ENCODE data around the gene PANX2.

Gene PANX2

DNA sequence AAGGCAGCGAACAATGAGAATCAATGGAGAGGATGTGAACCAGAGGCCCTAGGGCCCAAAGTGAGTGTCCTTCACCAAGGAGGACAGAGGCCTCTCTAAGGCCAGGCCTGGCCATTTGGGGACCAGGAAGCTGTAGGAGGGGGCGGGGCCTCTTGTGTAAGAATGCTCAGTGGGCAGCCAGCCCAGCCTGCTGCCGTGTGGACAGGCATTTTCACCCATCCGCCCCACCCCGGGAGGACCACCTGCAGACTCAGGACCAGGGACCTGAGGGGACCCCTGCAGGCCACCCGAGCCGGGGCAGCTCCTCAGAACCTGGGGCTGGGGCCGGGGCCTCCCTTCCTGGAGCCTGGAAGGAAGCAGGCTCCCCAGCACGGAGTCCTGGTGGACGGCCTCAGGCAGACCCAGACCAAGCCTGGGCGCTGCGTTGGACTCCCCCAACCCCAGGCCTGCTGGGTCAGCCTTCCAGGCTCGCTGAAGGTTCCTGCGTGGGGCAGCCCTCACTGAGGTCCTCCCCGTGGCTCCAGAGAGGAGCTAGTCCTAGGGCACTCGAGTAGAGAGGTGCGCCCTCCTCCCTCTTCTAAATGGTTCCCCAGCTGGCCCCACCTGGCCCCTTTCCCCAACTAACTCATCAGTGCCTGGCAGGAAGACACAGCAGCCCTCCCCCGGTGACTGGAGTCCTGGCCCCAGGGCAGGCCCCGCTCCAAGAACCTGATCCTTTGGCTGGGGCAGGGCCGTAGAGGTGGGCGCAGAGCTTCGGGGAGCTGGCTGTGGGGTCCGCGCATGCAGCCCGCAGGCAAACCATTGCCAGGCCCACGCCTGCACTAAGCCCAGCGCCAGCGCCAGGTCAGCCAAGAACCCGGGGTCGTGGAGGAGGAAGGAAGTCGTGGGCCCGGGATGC is 13.7 kb downstream of the PANX2 start:
- peak; percentile 48 for DNase-seq (ENCODE audit: low read depth)

DNA sequence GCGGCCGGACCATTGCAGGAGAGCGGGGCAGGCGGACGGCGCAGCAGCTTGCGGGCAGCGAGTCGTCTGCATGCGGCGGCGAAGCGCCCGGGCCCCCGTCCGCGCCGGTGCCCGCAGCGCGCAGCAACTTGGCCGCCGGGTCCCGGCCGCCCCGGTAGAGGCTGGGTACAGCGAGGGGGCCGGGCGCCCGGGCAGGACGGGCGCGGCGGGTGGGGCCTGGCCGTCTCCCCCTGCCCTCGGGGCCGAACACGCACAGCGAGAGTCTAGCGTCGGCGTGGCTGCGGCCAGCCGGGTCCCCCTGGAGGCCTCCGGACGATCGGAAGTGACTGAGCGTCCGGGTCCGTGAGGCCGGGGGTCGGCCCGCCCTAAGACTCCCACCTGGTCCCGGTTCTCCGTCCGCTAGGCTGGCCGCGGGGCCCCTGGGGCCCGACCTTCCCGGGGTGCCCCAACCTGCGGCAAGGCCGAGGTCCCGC is 14.4 kb downstream of the PANX2 start:
- DNase-seq (ENCODE audit: low read depth), result no peak

DNA sequence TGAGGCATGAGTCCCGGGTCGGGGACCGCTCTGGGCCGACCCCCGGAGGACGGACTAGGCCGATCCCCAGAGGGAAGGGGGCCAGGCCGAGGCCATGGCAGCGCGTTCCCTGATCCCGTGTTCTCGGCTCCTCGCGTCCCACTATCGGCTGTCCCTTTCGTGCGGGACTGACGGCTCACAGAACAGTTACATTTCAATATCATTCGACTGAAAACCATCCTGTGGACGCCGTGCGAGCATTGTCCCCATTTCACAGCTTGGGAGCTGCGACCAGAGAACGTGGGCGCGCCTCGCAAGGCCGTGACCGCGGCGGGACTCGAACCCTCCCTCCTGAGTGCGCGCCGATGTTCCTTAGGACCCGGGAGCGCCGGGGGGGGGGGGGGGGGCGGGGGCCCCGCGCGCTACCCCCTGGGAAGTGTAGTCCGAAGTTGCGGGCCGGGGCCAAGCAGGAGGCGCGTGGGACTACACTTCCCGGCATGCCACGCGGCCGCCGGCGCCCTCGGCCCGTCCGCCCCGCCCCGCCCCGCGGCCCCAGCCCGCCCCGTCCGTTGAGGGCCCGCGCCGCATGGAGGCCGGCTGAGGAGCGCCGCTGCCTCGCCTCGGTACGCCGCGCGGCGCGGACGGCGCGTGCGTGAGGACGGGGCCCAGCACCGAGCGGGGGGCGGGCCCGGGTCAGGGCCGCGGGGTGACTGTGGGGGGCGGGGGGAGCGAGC is 15.0 kb downstream of the PANX2 start, which contains the start of gene TRABD:
Gene TRABD, plus strand, starts transcription at position 539 of the 713 bp plus-strand sequence. CDS start 7,148 bp downstream, outside the sequence.
- DNase-seq (ENCODE audit: low read depth), result peak; percentile 77

DNA sequence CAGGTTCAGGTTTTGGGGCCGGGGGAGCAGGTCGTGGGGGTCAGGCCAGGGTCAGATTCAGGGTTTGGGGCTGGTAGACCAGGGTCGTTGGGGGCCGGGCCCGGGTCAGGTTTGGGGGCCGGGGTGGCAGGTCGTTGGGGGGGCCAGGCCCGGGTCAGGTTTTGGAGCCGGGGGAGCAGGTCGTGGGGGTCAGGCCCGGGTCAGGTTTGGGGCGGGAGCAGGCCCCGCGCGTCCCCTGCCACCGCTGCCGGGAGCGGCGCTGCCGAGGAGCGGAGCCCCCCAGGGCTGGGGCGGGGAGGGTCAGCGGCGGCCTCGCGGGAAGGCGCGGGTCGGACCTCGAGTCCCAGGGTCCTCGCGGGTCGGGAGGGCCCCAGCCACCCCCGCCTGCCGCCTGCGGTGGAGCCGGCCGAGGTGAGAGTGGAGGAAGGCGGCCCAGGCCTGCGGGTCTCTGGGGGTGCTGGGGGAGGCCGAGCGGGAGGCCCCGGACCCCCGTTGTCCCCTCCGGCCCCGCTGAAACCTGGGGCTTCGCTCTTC is 15.7 kb downstream of the PANX2 start:
- no peak for DNase-seq (ENCODE audit: low read depth)

DNA sequence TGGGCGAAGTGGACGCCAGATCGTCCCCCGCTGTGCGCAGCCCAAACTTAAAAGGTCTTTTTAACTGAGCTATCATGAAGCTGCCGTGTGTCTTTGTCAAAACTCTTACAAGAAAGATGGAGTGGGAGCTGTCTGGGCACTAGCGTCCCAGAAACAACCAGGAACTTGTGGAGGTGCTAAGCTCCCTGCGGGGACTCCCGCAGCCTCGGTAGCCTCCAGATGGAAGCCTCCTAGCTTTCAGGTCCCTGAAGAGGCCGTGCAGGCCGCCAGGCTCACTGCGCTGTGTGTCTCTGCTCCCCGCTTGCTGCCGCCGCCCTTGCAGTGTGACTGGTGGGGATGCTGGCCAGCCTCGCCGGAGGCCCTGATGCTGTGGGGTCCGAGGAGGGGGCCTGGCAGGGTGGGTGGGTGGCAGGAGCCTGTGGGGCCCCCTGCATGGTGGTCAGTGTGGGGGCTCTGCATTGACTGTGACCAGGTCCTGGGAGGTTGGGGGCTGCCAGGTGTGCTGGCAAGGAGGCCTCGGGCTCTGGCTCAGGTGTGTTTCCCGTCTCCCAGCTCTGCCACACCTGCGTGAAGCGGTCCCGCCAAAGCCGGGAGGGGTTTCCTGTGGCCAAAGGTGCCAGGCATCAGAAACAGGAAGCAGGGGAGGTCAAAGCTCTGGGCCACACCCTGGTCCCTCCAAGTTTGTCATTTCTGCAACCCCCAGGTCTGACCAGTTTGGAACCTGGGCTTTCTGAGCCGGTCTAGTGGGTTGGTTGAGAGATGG is 16.4 kb downstream of the PANX2 start:
- DNase-seq (ENCODE audit: low read depth), result peak; percentile 24

DNA sequence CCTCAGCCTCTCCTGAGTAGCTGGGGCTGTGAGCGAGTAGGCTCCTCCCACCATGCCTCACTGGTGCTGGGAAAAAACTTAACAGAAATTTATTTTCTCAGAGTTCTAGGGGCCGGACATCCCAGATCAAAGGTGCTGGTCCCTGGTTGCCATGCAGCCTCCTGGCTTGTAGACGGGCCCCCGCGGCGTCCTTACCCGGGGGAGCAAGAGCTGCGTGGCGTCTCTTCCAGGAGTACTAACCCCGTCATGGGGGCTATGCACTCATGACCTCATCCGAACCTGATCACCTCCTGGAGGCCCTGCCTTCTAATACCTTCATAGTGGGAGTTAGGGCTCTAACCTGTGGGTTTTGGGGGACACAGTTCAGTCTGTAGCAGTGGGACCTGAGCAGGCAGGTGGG is 17.8 kb downstream of the PANX2 start:
- no peak for DNase-seq (ENCODE audit: low read depth)

DNA sequence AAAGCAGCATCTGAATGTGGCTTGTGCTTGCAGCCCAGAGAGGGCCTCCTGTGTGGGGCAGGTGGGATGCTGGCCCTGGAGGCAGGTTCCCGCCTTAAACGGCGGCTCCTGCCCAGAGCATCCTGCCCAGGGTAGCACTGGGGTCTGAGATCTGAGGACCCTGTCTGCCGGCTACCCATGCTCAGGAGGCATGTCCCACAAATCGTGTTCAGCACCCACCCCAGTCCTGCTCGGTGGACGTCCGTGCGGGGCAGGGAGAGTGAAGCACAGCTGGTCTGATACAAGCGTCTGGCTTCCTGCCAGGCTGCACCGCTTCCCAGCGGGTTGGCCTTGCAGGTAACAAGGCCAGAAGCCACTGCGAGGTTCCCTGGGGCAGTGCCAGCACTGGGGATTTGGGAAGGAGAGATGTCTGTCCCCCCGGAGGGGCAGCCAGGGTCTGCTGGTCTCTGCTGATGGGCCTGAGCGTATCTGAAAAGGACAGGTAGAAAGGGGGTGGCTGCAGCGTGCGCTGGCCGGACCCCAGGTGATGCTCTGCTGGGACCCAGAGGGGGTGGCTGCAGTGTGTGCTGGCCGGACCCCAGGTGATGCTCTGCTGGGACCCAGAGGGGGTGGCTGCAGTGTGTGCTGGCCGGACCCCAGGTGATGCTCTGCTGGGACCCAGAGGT is 18.8 kb downstream of the PANX2 start:
- no peak for DNase-seq (ENCODE audit: low read depth)

DNA sequence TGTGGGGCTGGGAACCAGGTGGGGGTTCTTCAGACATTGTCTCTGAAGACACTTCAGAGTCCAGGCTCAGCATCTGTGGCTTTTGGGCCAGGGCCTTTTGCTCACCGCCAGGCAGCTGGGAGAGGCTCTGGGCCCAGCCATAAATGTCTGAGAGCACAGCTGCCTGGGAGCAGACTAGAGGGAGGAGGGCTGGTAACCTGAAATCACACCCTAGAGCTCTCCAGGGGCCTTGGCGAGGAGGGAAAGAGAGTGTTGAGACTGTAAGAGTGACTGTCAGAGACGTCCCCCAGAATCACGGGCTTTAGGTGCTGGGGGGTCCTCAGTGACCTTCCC is 19.3 kb downstream of the PANX2 start:
- DNase-seq (ENCODE audit: low read depth), result no peak

DNA sequence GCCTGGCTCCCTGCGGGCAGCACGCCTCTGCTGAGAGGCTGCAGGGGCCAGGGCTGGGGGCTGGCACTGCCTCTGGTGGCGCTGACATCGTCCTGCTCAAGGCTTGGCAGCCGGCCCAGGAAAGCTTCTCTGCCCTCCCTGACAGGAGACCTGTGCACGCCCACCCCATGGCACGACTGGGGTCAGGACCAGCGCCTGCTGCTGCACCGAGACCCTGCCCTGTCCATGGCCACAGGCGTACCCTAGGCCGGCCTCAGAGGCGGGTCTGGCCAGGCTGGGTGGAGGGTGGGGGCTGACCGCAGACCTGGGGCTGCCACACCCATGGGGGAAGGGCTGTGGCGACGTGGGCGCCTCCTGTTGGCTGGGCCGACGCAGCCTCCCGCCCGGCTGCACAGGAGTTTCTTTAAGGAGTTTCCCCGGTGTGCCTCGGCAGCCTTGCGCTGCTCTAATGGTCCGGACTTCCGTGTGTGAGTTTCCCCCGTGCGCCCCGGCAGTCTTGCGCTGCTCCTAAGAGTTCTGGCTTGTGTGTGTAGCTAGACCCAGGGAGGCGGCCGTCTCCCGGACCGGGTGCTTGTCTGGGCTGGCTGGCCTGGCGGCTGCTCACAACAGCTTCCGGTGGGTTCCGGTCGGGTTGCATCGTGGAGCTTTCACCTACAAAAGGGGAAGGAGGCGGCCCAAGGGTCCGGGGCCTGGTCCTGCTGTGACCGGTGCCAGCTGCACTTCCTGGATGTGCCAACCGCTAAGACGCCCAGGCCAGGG is 19.8 kb downstream of the PANX2 start:
- peak; percentile 55 for DNase-seq (ENCODE audit: low read depth)

DNA sequence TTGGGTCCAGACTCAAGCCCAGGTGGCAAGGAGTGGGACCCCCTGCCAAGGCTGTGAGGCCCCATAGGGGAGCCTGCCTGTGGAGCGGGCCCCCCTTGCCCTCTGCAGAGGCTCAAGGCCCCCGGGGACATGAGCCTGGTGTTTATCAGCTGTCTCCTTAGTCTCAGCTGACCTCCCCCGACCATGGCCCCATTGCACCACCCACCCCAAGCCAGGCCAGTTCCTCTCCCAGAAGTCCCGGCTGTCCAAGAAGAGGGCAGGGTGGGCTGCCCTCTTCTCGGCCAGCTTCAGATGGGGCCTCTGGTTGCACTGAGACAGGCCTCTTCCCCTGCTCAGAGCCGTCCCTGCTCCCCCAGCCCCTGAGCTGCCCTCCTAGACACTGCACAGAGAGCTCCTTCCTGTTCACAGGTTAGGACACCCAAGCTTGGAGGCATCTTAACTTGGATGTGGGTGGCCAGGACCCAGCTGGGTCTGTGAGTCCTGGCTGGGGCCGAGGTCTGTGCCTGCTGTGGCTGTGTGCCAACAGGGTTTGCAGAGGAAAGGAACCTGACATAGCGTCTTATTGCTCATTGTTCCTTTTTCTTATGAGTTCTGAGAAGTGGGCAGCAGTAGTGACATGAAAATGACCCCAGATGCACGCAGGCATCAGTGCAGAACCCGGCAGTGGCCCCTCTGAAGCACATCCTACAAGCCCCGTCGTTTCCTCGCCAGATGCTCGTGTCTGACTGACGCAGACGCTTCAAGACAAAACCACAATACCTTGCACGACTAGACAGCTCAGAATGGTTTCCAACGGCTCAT is 20.6 kb downstream of the PANX2 start:
- peak; percentile 43 for DNase-seq (ENCODE audit: low read depth)

DNA sequence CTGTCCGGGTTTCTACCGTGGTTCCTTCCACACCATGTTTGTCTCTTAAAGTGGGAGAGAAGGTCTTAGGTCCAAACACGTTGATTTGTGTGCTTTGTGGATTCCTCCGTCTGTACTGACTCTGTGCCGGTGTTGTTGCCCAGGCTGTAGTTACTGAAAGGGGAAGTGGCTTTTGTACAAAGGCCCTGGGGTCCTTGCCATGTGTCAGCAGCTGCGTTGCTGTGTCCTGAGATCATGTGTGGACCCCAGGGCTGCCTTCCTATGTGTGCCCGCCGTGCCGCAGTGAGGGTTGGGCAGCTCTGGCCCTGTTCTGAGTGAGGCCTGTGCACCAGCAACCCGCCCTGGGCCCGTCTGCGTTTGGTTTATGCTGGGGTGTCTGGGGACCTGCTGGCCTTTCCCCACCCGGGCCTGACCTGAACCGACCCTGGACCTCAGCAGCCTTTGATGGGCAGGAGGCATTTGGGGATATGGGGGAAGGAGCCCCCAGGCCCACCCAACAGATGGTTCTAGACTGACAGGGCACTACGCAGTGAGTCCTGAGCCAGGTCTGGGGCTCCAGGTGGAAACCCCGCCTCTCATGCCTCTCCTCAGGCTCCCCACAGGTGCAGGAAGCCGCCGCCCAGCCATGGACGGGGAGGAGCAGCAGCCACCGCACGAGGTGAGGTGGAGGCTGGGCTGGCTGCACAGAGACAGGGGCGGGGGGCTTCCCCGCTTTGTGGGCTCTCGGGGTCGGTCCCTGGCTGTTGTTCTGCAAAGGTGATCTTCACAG is 22.1 kb downstream of the PANX2 start:
- DNase-seq (ENCODE audit: low read depth), result no peak

DNA sequence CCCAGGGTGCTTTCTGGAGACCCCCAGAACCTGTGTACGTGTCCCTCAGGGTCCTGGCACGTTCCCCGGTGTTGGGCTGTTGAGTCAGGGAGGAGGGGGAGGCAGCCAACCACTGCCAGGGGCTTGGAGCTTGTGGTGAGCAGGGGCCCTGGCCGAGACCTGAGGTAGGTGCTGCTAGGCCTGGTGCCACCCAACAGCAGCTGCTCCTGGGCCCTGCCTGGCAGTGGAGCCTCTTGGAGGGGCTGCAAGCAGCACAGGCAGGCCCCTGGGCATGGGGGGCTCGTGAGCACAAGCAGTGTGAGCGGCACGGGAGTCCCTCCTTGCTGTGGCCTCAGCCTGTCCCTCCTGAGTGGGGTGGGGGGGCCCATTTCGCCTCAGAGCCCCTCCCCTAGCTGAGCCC is 23.1 kb downstream of the PANX2 start:
- DNase-seq (ENCODE audit: low read depth), result no peak

DNA sequence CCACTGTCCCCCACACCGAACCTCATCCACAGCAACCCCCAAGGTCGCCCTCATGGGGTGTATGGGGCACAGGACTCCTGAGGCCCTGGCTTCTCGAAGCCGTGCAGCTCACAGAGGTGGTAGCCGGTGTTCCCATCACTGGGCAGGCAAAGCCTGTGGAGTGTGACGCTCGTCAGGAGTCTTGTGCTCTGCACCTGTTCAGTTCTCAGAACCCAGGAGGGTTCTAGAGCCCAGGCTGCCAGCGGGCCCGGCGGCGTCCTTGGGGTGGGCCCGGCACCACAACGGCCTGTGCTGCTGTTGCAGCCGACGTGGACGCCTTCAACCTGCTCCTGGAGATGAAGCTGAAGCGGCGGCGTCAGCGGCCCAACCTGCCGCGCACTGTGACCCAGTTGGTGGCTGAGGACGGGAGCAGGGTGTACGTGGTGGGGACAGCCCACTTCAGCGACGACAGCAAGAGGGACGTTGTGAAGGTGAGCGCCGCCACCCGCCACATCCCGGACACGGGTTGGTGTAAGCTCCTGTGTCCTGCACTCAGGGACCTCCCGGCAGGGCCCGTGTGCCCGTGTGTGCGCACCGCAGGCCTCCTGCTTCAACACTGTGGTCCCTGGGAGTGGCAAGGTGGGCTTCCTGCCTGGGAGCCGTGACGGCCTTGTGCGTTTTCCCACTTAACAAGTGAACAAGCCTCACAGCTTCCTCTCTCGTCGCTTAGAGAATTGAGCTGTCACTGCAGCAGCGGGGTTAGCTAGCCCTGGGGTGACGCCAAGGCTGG is 23.7 kb downstream of the PANX2 start:
- DNase-seq (ENCODE audit: low read depth), result no peak

DNA sequence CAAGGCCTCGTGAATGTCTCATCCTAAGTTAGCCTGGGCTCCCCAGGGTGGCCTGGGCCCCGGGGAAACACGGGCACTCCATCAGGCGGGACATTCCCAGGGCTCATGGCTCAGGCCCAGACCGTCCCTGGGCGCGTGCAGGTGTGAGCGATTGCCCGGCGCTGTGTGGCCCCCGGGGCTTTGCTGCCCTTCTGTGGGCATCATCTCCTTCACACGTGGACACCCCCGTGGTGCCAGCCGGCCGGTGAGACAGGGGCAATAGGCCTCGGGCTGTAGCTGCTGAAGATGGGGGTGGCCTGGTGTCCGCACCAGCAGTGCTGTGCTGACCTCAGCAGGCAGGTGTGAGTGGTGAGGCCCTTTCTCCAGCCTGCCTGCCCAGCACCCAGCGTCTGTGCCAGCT is 25.7 kb downstream of the PANX2 start:
- no peak for DNase-seq (ENCODE audit: low read depth)

DNA sequence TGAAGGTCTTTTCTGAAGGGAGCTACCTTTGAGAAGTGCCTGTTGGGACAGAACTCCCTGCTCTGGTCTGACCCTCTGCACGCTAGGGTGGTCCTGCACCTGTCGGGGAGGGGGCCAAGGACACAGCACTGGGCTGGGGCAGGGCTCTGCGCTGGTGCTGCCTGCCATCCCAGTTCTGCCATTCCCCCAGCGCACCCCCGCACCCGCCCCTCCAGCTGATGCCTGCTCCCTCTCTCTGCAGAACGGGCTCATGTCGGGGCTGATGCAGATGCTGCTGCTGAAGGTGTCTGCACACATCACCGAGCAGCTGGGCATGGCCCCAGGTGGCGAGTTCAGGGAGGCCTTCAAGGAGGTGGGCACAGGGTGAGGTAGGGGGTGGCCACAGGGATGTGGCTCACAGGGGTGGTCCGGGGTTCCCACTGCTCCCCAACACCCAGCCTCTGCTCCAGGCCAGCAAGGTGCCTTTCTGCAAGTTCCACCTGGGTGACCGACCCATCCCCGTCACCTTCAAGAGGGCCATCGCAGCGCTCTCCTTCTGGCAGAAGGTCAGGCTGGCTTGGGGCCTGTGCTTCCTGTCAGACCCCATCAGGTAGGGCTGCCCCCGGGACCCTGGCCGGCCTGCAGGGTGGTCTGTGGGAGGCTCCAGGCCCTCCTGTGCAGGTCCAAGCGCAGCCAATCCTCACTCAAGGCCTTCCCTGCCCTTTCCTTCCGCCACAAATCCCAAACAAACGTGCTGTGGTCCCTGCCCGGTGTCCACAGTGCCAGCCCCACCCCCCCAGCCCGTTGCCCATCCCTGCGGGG is 26.7 kb downstream of the PANX2 start:
- no peak for DNase-seq (ENCODE audit: low read depth)

DNA sequence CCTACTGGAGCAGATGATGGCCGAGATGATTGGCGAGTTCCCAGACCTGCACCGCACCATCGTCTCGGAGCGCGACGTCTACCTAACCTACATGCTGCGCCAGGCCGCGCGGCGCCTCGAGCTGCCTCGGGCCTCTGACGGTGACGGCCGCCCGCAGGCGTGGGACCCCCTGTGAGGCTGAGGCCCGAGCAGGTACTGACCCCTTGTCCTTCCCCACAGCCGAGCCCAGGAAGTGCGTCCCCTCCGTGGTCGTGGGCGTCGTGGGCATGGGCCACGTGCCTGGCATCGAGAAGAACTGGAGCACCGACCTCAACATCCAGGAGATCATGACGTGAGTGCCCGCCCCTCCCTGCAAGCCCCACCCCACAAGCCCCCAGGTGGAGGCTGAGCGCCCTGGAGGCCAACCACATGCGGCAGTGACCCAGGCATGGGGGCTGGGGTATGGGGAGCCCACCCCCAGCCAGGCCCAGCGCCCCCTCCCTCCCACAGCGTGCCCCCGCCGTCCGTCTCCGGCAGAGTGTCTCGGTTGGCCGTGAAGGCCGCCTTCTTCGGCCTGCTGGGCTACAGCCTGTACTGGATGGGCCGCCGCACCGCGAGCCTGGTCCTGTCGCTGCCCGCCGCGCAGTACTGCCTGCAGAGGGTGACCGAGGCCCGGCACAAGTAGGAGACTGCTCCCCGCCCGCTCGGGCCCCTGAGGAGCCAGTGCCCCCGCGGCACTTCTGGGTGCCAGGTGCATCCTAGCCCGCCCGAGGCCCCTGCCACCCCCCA is 27.5 kb downstream of the PANX2 start:
- no peak for DNase-seq (ENCODE audit: low read depth)

DNA sequence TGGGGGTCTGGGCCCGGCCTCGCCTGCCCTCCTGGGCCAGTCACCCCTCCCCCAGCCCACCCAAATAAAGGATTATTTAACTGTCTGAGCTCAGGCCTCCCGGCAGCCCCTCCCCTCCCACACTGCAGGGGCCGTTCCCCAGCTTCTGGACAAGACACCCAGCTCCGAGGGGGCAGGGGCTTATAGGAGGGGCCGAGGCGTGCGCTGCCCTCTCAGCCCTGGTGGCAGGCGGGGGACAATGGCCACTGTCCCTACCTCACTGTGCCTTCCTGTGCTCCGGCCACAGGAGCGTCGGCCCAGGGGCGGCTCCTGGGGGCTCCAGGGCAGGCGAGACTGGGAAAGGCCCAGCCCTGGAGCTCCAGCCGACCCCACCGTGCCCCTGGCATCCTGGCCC is 28.1 kb downstream of the PANX2 start:
- no peak for DNase-seq (ENCODE audit: low read depth)
